PC-9 (cell line): ENCODE measurements around the gene AFAP1.

ENCODE experiments used
- EZH2 ChIP-seq: fragments of 200-600 bp; sonication (generic); IDR thresholded peaks from 2 replicates; pipeline ENCODE4 v1.8.0; 2017; ENCODE audit warnings: antibody characterized with exemption, low read depth
- TF ChIP-seq, protein P1 (sequence below): fragments of 200-600 bp; sonication (generic); conservative IDR thresholded peaks from 2 replicates; pipeline ENCODE4 v1.6.1; 2017; ENCODE audit warnings: mixed run types, antibody characterized with exemption, mild to moderate bottlenecking, moderate library complexity

DNA sequence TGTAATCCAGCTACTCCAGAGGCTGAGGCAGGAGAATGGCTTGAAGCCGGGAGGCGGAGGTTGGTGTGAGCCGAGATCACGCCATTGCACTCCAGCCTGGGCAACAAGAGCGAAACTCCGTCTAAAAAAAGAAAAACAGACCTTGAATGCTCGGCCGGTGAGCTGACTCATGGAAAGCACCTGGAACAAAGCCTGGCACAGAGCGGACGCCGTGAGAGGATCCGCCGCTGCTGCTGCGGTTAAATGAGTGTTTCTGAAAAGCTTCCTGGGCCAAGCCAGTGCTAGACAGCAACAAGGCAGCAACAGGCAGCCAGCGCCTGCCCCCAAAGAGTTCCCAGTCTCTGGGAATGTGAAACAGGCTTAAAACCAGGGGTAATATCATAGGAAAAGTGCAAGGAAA lies 186.4 kb downstream of the AFAP1 start:
- TF ChIP-seq, protein P1, sequence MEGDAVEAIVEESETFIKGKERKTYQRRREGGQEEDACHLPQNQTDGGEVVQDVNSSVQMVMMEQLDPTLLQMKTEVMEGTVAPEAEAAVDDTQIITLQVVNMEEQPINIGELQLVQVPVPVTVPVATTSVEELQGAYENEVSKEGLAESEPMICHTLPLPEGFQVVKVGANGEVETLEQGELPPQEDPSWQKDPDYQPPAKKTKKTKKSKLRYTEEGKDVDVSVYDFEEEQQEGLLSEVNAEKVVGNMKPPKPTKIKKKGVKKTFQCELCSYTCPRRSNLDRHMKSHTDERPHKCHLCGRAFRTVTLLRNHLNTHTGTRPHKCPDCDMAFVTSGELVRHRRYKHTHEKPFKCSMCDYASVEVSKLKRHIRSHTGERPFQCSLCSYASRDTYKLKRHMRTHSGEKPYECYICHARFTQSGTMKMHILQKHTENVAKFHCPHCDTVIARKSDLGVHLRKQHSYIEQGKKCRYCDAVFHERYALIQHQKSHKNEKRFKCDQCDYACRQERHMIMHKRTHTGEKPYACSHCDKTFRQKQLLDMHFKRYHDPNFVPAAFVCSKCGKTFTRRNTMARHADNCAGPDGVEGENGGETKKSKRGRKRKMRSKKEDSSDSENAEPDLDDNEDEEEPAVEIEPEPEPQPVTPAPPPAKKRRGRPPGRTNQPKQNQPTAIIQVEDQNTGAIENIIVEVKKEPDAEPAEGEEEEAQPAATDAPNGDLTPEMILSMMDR: no peak
- TF ChIP-seq EZH2: no peak
